HG03442 (cell line): ENCODE results near the gene RNF114.

Experiments
- ATAC-seq: cut with Tn5 transposase; IDR thresholded peaks from one replicate; pipeline ENCODE4 v1.9.1; 2021; ENCODE audit warnings: mild to moderate bottlenecking, moderate library complexity; ENCODE audit not compliant: unreplicated experiment

RNF114 gene

GRCh38 chr20:49901588-49901987 is 34.6 kb upstream of the RNF114 start:
- no peak for ATAC-seq

GRCh38 chr20:49904440-49905214 is 31.6 kb upstream of the RNF114 start:
- ATAC-seq: no peak

- ATAC-seq: no peak
Measured at GRCh38 chr20:49905415-49906091, 30.6 kb upstream of the RNF114 start.

- ATAC-seq: no peak
Measured at GRCh38 chr20:49906101-49906604, 30.0 kb upstream of the RNF114 start.

- ATAC-seq: no peak
Measured at GRCh38 chr20:49906615-49907154, 29.5 kb upstream of the RNF114 start.

- ATAC-seq: no peak
Measured at GRCh38 chr20:49907405-49908257, 28.6 kb upstream of the RNF114 start.

GRCh38 chr20:49908258-49908565 is 28.0 kb upstream of the RNF114 start:
- ATAC-seq: no peak

- ATAC-seq: no peak
Measured at GRCh38 chr20:49909499-49910339, 26.5 kb upstream of the RNF114 start.

- ATAC-seq: no peak
Measured at GRCh38 chr20:49910340-49910706, 25.9 kb upstream of the RNF114 start.

GRCh38 chr20:49913399-49914047 is 22.7 kb upstream of the RNF114 start:
- no peak for ATAC-seq

GRCh38 chr20:49914310-49915117 is 21.7 kb upstream of the RNF114 start:
- ATAC-seq: no peak

GRCh38 chr20:49915118-49915379 is 21.1 kb upstream of the RNF114 start:
- peak; percentile 24 for ATAC-seq

GRCh38 chr20:49915380-49916145 is 20.6 kb upstream of the RNF114 start, which contains the start of gene SPATA2:
Gene SPATA2, minus strand, starts transcription at chr20:49915529. Its CDS starts 7,039 bp downstream, at chr20:49908490.
- peak; percentile 76 for ATAC-seq

GRCh38 chr20:49916146-49917002 is 19.8 kb upstream of the RNF114 start:
- no peak for ATAC-seq

- no peak for ATAC-seq
Measured at GRCh38 chr20:49918446-49918845, 17.8 kb upstream of the RNF114 start.

- ATAC-seq: no peak
Measured at GRCh38 chr20:49919009-49919408, 17.2 kb upstream of the RNF114 start.

- ATAC-seq: no peak
Measured at GRCh38 chr20:49919461-49919860, 16.7 kb upstream of the RNF114 start.

GRCh38 chr20:49924247-49924646 is 11.9 kb upstream of the RNF114 start:
- ATAC-seq: no peak
